ENCODE data around the gene PDE1A.

- TF ChIP-seq CTCF (IDR thresholded peaks at IDR 0.05; ENCODE audit: low read depth, low read length, poor library complexity, severe bottlenecking) (no peak), EZH2phosphoT487 (IDR thresholded peaks at IDR 0.05; ENCODE audit: borderline replicate concordance, low read length) (no peak)
These were observed 260.4 kb downstream of the PDE1A start for GRCh38 chr2:182166406-182166805.

All from DOHH2 (cell line).